ENCODE results near the gene SCUBE1. TPM values are rescaled to one million over a fixed set of nuclear protein-coding genes. Genes with fewer than 3 reads are reported as not detected.

SCUBE1 gene
- total and polyA plus RNA-seq, 2 of the 4 experiments (the other 2 are of a cell fraction): not detected

GRCh38 chr22:43174941-43175531 is 168.1 kb downstream of the SCUBE1 start:
- Histone ChIP-seq H2AK9ac (replicated peaks; ENCODE audit: low read depth, low read length, poor library complexity) (no peak overlapping the region), H3K18ac (ENCODE audit: low read depth, low read length) (no peak overlapping the region), H3K4me1 (ENCODE audit: control insufficient read depth, insufficient read depth, low read length) (no peaks in the 10 kb centered on the region), H3K27ac (ENCODE audit: insufficient read depth, low read length) (no peak overlapping the region), H3K9ac (ENCODE audit: low read depth, low read length) (no peak overlapping the region), H3K4me3 (ENCODE audit: insufficient read depth, low read depth, low read length) (no peak overlapping the region), H3K4me2 (ENCODE audit: low read depth, low read length) (no peak overlapping the region), H2BK20ac (ENCODE audit: low read depth, low read length) (no peak overlapping the region), H2BK5ac (ENCODE audit: low read depth, low read length, poor library complexity, severe bottlenecking) (no peak overlapping the region), H3K27me3 (ENCODE audit: control insufficient read depth, insufficient read depth, low read length) (no peaks in the 10 kb centered on the region), H2AFZ (replicated peaks; ENCODE audit: low read length, poor library complexity) (no peak overlapping the region), H4K8ac (ENCODE audit: low read depth in 2 of 2, low read length in 2 of 2) (no peak overlapping the region), H3K14ac (replicated peaks; ENCODE audit: low read depth, low read length) (no peak overlapping the region), H4K5ac (ENCODE audit: low read depth, low read length) (no peak overlapping the region), H4K20me1 (ENCODE audit: insufficient read depth, low read length) (no peaks in the 10 kb centered on the region; the same call in 1 of the 2 replicates), H3K56ac (ENCODE audit: extremely low read depth, insufficient read depth, low read length) (no peak overlapping the region), H3K9me3 (ENCODE audit: control insufficient read depth, insufficient read depth, low read length) (no peaks in the 10 kb centered on the region), H2BK120ac (ENCODE audit: low read depth, low read length) (no peak overlapping the region), H3K23ac (ENCODE audit: low read depth, low read length) (no peak overlapping the region), H3K36me3 (ENCODE audit: control insufficient read depth, insufficient read depth, low read length) (peaks cover 55% of the 10 kb centered on the region), H3K4ac (ENCODE audit: low read depth, low read length) (no peak overlapping the region), H3K79me1 (ENCODE audit: low read depth in 1 of 2, low read length in 2 of 2) (no peaks in the 10 kb centered on the region), H4K91ac (ENCODE audit: insufficient read depth, low read depth, low read length) (no peak overlapping the region), H2BK15ac (ENCODE audit: low read depth, low read length) (no peak overlapping the region), H2AK5ac (ENCODE audit: low read depth, low read length) (no peak overlapping the region), H3K9me1 (ENCODE audit: insufficient read depth, low read length) (no peaks in the 10 kb centered on the region; the same call in 1 of the 2 replicates)
- no peak for ATAC-seq (ENCODE audit: low read depth)
- intact Hi-C loops (cut with micrococcal nuclease): no loop called here
- in situ Hi-C loops (cut with MboI; ENCODE audit: low sequenced_read_pairs): no loop called here
- no TSS peak for BruUV-seq (replicated peaks)
- CTCF ChIA-PET: no interaction called here
- 80% methylated on average over 1 of the region's 9 CpGs; no CpG with 5 or more reads in 1 of the 2 experiments for WGBS, 2 experiments (ENCODE audit: extremely low coverage in 2 of 2, insufficient read length in 1 of 2)
- no peak for DNase-seq
- TF ChIP-seq MAFK (IDR thresholded peaks at IDR 0.05; ENCODE audit: low read depth, low read length) (no peak), USF2 (IDR thresholded peaks at IDR 0.05; ENCODE audit: low read depth, low read length) (no peak), RFX5 (IDR thresholded peaks at IDR 0.05; ENCODE audit: low read depth, low read length) (no peak), MAZ (IDR thresholded peaks at IDR 0.05; ENCODE audit: borderline replicate concordance, low read depth, low read length) (no peak), CTCF (conservative IDR thresholded peaks at IDR 0.05; ENCODE audit: low read depth, low read length) (no peak), NFE2L2 (IDR thresholded peaks at IDR 0.05; ENCODE audit: low read depth, low read length) (no peak), RAD21 (IDR thresholded peaks at IDR 0.05; ENCODE audit: low read length) (no peak), SMC3 (IDR thresholded peaks at IDR 0.05; ENCODE audit: low read depth, low read length) (no peak), BHLHE40 (IDR thresholded peaks at IDR 0.05; ENCODE audit: low read depth, low read length) (no peak), RCOR1 (IDR thresholded peaks at IDR 0.05; ENCODE audit: insufficient replicate concordance, low read length) (no peak), CHD1 (IDR thresholded peaks at IDR 0.05; ENCODE audit: low read depth, low read length) (no peak), MXI1 (IDR thresholded peaks at IDR 0.05; ENCODE audit: borderline replicate concordance, low read depth, low read length) (no peak), FOS (IDR thresholded peaks at IDR 0.05; ENCODE audit: low read depth, low read length) (no peak), POLR2A (IDR thresholded peaks at IDR 0.05; ENCODE audit: low read depth, low read length) (no peak), CEBPB (IDR thresholded peaks at IDR 0.05; ENCODE audit: low read depth, low read length) (no peak), ELK1 (IDR thresholded peaks at IDR 0.05; ENCODE audit: borderline replicate concordance, low read depth, low read length) (no peak)
- dilution Hi-C loops (cut with HindIII; ENCODE audit: low sequenced_read_pairs, unreplicated experiment): no loop called here
- POLR2A ChIA-PET (ENCODE audit: unreplicated experiment): no interaction called here

All from IMR-90 (cell line).